A673 (cell line): ENCODE data around the gene FFAR1.

Source experiments
- CTCF ChIP-seq: fragments of 300-800, 200-600 bp; sonication (generic); conservative IDR thresholded peaks from 2 replicates; pipeline ENCODE4 v1.5.1; 2017; ENCODE audit warnings: low read depth, mild to moderate bottlenecking, antibody characterized with exemption, low read length, moderate library complexity, mixed read lengths
- EZH2 ChIP-seq: fragments of 200-600 bp; sonication (generic); IDR thresholded peaks from 2 replicates; pipeline ENCODE4 v1.6.1; 2017; ENCODE audit warnings: borderline replicate concordance, low read depth, mild to moderate bottlenecking, mixed read lengths, antibody characterized with exemption, low read length; ENCODE audit not compliant: poor library complexity, severe bottlenecking

GRCh38 chr19:35395382-35396199, 47.9 kb downstream of the FFAR1 start:
- TF ChIP-seq CTCF (no peak), EZH2 (no peak)
